Choroid plexus epithelial cell (primary cell): ENCODE results near the gene CREB5.

Source experiments
- DNase-seq: peaks from one replicate; pipeline ENCODE4 v3.0.0-alpha.2; 2010; ENCODE audit warnings: low read depth
- H3K4me3 ChIP-seq: 2 replicates; pipeline ENCODE4 v1.5.1; 2011; ENCODE audit warnings: low read depth, mild to moderate bottlenecking, control low read depth, low read length, moderate library complexity
- CTCF ChIP-seq: conservative IDR thresholded peaks from 2 replicates; pipeline ENCODE4 v1.5.1; 2011; ENCODE audit warnings: low read depth, mild to moderate bottlenecking, control low read depth, inconsistent platforms, low read length, moderate library complexity

Gene CREB5

DNA sequence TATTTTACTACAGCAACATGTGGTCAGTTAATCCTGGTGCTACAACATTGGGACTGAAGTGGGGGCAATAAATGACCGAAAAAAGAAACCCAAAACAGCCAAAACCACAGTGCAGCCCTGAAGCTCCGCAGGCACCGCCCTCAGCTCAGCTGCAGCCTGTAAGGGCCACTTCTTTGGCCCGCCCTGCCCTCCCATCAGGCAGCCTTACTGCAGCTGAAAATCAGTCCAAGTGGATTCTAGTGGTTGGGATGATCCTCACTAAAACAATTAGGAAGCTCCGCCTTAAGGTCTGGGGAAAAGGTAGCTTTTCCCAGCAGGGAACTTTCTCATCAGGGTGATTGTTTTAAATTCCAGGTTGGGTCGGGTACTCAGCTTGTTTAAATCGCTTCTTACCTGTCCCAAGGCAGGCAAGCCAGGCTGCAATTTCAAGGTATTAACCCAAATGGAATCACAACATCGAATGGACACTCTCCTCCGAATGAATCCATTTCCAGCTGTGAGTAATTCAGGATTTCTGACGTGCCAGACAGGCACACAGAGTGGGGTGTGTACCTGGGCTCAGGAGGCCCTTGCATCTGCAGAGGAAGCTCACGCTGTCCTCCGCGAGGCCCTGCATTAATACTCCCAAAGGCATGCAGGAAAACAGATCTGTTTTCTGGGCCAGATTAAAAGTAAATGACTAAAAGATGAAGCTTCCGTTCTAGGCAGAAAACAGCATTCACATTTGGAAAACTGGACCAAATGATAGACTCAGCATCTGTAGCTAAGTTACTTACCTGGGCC is 104.3 kb downstream of the CREB5 start:
- DNase-seq: no peak
- no peak for TF ChIP-seq CTCF
- H3K4me3 ChIP-seq: no peak overlapping the region

GRCh38 chr7:28517206-28517605 is 104.9 kb downstream of the CREB5 start:
- no peak for DNase-seq
- no peak overlapping the region for H3K4me3 ChIP-seq
- no peak for TF ChIP-seq CTCF

DNA sequence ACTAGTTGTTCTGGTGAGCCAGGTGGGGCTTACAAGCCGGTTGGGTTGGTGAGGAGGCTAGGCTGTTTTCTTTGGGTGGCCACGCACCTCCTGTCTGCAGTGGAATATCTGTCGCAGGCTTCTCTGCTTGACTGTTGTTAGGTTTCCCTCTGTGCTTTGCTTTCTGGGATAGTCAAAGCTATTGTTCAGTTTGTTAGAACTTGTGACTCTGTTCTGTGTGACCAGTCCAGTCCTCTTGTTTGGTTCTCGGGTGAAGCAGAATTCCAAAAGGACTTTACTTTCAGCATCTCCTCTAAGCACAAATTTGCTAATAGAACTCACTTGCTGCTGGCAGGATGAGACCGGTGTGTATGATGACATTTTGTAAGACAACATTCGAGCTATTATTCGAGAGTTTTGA is 105.3 kb downstream of the CREB5 start:
- no peak overlapping the region for H3K4me3 ChIP-seq
- no peak for DNase-seq
- no peak for TF ChIP-seq CTCF

DNA sequence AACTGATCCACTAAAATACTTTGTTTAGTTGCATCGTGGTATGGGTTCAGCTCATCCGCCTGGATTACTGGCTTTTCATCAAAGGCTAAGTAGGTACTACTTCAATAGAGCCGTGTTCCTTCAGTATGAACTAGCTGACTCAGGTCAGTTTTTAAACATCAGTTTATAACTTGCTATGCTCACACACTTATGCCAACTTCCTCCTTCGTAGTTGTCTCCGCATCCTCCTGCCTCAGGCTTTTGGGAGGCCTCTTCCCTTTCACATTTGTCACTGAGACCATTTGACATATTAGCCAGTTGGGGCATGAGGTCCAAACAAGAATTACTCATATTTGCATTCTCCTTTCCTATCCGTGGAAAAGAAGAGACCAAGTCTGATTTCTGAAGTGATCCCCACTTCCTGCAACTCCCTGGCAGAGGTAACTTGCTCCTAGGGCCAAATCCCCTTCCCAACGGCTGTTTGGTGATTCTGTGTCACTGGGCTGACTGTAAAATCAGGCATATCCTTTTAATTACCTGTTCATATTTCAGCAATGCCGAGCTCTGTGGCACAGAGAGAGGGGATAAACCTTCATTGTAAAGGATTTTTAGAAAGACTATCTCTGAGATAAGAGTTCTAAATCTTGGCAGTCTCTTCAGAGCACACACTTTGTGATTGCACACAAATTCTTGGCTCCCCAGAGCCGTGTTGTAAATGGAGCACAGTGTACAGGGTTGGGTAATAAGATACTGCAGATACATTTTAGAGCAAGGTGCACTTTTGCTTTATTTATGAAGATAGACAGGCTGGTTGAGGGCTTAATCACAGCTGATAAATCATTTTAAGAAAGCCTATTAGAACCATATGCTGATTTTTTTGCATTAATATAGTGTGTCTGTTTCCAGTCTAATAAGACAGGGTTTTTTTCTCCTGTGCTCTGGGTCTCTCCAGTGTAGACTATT is 108.0 kb downstream of the CREB5 start:
- DNase-seq: no peak
- no peak for TF ChIP-seq CTCF
- H3K4me3 ChIP-seq: no peak overlapping the region

DNA sequence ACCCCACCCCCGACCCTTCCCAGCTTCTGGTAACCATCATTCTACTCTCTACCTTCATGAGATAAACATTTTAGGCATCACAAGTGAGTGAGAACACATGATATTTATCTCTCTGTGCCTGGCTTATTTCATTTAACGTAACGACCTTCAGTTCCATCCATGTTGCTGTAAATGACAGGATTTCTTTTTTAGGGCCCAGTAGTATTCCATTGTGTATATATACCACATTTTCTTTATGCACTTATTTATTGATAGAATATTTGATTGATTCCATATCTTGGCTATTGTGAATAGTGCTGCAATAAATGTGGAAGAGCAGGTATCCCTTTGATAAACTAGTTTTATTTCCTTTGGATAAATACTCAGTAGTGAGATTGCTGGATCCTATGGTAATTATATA is 112.7 kb downstream of the CREB5 start:
- no peak for DNase-seq
- no peak overlapping the region for H3K4me3 ChIP-seq
- TF ChIP-seq CTCF: no peak

DNA sequence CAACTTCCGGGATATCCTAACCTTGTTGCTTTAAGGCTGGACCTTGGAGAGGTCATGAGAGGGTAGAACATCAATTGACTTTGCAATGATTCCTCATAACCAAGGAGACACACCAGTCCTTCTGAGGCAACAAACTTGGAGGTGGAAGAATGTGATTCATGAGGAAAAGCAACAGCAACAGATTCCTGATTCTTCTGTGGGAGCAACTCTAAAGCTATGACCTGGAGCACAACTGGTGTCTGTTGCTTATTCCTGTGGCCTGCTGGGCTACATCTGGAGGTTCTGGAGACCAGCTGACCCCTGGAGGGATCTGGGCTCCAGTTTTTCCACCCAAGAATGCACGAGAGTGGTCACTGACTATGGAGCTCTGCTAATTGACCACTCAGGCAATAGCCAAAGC is 116.6 kb downstream of the CREB5 start:
- H3K4me3 ChIP-seq: no peak overlapping the region
- no peak for DNase-seq
- TF ChIP-seq CTCF: no peak

DNA sequence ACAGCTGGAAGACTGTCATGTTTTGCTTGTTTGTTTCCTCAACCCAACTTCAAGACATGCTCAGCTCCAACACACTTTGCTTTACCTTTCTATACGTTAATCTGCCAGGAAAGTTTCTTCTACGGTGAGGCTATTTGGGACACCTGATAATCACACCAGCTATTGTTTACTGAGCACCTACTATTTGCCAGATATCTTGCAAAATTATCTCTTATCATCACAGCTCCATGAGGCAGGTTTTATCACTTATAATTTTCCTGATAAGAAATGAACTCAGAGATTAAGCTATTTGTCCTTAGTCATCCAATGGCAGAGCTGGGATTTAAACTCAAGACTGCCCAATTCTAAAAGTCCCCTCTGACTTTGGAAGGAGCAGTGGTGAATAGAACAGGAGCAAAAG is 117.4 kb downstream of the CREB5 start:
- no peak for DNase-seq
- H3K4me3 ChIP-seq: no peak overlapping the region
- TF ChIP-seq CTCF: no peak
